CD14-positive monocyte (primary cell): Measurements from ENCODE around the gene USP47. TPM values are rescaled to one million over a fixed set of nuclear protein-coding genes. Genes with fewer than 3 reads are reported as not detected.

Experiments
- DNase-seq, 3 donors: peaks; one replicate each; pipeline ENCODE4 v3.0.0-alpha.2; 2011 to 2022
- H2AFZ ChIP-seq: 2 replicates; pipeline ENCODE4 v1.6.0; 2012; ENCODE audit warnings: mild to moderate bottlenecking, low read depth, low read length, inconsistent platforms; ENCODE audit not compliant: insufficient read depth, poor library complexity, severe bottlenecking
- H3K27ac ChIP-seq, 2 donors: 1 replicate in 1 of 2; 2 replicates in 1 of 2; pipeline ENCODE4 v1.5.1; 2012 to 2013; ENCODE audit warnings: low read length in 2 of 2, control low read depth in 1 of 2, inconsistent platforms in 1 of 2, low read depth in 1 of 2, mild to moderate bottlenecking in 1 of 2
- H3K27me3 ChIP-seq, 2 donors: one replicate each; pipeline versions ENCODE4 v1.6.0 to v1.6.1; 2011 to 2013; ENCODE audit warnings: low read length in 2 of 2; ENCODE audit not compliant: control insufficient read depth in 2 of 2, insufficient read depth in 2 of 2
- H3K36me3 ChIP-seq, 2 donors: replicated peaks in 1 of 2; 1 replicate in 1 of 2; 2 replicates in 1 of 2; pipeline versions ENCODE4 v1.5.1 to v1.6.1; 2012 to 2013; ENCODE audit warnings: low read length in 2 of 2, control low read depth in 1 of 2, inconsistent platforms in 1 of 2, mild to moderate bottlenecking in 1 of 2; ENCODE audit not compliant: insufficient read depth in 2 of 2, control insufficient read depth in 1 of 2
- H3K4me1 ChIP-seq, 2 donors: 1 replicate in 1 of 2; 2 replicates in 1 of 2; pipeline versions ENCODE4 v1.5.1 to v1.6.1; 2012 to 2013; ENCODE audit warnings: low read length in 2 of 2, control low read depth in 1 of 2, inconsistent platforms in 1 of 2, mild to moderate bottlenecking in 1 of 2, moderate library complexity in 1 of 2; ENCODE audit not compliant: insufficient read depth in 2 of 2, control insufficient read depth in 1 of 2
- H3K4me2 ChIP-seq: replicated peaks from 2 replicates; pipeline ENCODE3; 2012; ENCODE audit warnings: low read length, moderate library complexity, mild to moderate bottlenecking; ENCODE audit not compliant: poor library complexity, severe bottlenecking; ENCODE audit errors: extremely low read depth
- H3K4me3 ChIP-seq, 3 experiments: fragments of 200-600 bp in 1 of 3; sonication (generic) in 1 of 3; replicated peaks in 1 of 3; 1 replicate in 2 of 3; 2 replicates in 1 of 3; pipeline ENCODE4 v1.5.1; 2011 to 2013; ENCODE audit warnings: low read length in 3 of 3, mild to moderate bottlenecking in 3 of 3, control low read depth in 2 of 3, low read depth in 2 of 3, inconsistent platforms in 1 of 3, moderate library complexity in 1 of 3
- H3K79me2 ChIP-seq: 2 replicates; pipeline ENCODE4 v1.6.0; 2012; ENCODE audit warnings: mild to moderate bottlenecking, control low read depth, inconsistent platforms, low read length, moderate library complexity; ENCODE audit not compliant: insufficient read depth
- H3K9ac ChIP-seq: 2 replicates; pipeline ENCODE4 v1.6.0; 2017; ENCODE audit warnings: low read length, mild to moderate bottlenecking; ENCODE audit not compliant: insufficient read depth, poor library complexity, severe bottlenecking
- H3K9me3 ChIP-seq, 2 donors: replicated peaks in 1 of 2; 1 replicate in 1 of 2; 2 replicates in 1 of 2; pipeline versions ENCODE4 v1.5.1 to v1.6.1; 2012 to 2013; ENCODE audit warnings: low read length in 2 of 2, control low read depth in 1 of 2; ENCODE audit not compliant: control insufficient read depth in 1 of 2, insufficient read depth in 1 of 2
- H4K20me1 ChIP-seq: 2 replicates; pipeline ENCODE4 v1.6.0; 2012; ENCODE audit warnings: mild to moderate bottlenecking, low read length, control low read depth, moderate library complexity; ENCODE audit not compliant: insufficient read depth
- H3K27ac Mint-ChIP-seq, 7 donors: one replicate each; pipeline ENCODE4 v1.8.0; 2020; ENCODE audit warnings: mild to moderate bottlenecking in 7 of 7, mixed read lengths in 7 of 7, moderate library complexity in 6 of 7, inconsistent platforms in 2 of 7
- H3K27me3 Mint-ChIP-seq, 3 donors: one replicate each; pipeline ENCODE4 v1.8.0; 2021 to 2022; ENCODE audit warnings: low read depth in 3 of 3, mild to moderate bottlenecking in 3 of 3, mixed read lengths in 3 of 3, moderate library complexity in 3 of 3, inconsistent platforms in 1 of 3
- H3K36me3 Mint-ChIP-seq, 2 donors: one replicate each; pipeline ENCODE4 v1.8.0; 2020; ENCODE audit warnings: mixed read lengths in 2 of 2, inconsistent platforms in 1 of 2, mild to moderate bottlenecking in 1 of 2
- H3K4me1 Mint-ChIP-seq: one replicate; pipeline ENCODE4 v1.8.0; 2020; ENCODE audit warnings: mild to moderate bottlenecking, mixed read lengths
- H3K4me3 Mint-ChIP-seq, 2 donors: one replicate each; pipeline ENCODE4 v1.8.0; 2020; ENCODE audit warnings: mild to moderate bottlenecking in 2 of 2, mixed read lengths in 2 of 2, moderate library complexity in 1 of 2
- H3K9me3 Mint-ChIP-seq, 7 donors: one replicate each; pipeline ENCODE4 v1.8.0; 2020 to 2022; ENCODE audit warnings: mixed read lengths in 7 of 7, mild to moderate bottlenecking in 6 of 7, moderate library complexity in 6 of 7, inconsistent platforms in 2 of 7
- CTCF ChIP-seq: fragments of 200-600 bp; IDR thresholded peaks from one replicate; pipeline ENCODE4 v1.8.0; 2022; ENCODE audit warnings: antibody characterized with exemption, mild to moderate bottlenecking
- WGBS: methylation state at CpG from one replicate; pipeline ENCODE4 v1.1.5; 2013; ENCODE audit warnings: missing lambda C conversion rate; ENCODE audit not compliant: insufficient coverage; 5-methylcytosine and 5-hydroxymethylcytosine counted together
- intact Hi-C, 2 donors: fragments of 100-400 bp; cut with micrococcal nuclease; formaldehyde crosslinking; loops; one replicate each; pipeline versions ENCODE4 v1.15.0 to v1.15.1; 2023
- polyA plus RNA-seq, 3 donors: library from polyadenylated mRNA; depleted of rRNA in 1 of 3; unstranded in 2 of 3; stranded (reverse) in 1 of 3; fragments of 300-500 nt in 2 of 3; fragments of >200 nt in 1 of 3; fragmentation: Illumina TruSeq in 2 of 3; gene quantifications; 1 replicate in 2 of 3; 2 replicates in 1 of 3; pipeline ENCODE4 v1.2.3, GENCODE V29; 2012 to 2021

The USP47 gene
- polyA plus RNA-seq, 3 donors = 8.1 to 17.5 (median 10.5) TPM

GRCh38 chr11:11995601-11996000 lies 153.8 kb downstream of the USP47 start:
- no peak overlapping the region for H3K27ac ChIP-seq
- WGBS = 83% methylated on average over 5 of the region's 6 CpGs
- H3K36me3 Mint-ChIP-seq = no peaks in the 10 kb centered on the region

GRCh38 chr11:11996321-11997048 lies 154.7 kb downstream of the USP47 start:
- H3K27me3 Mint-ChIP-seq = peaks cover 5 to 17% (median 12%) of the 10 kb centered on the region in 3 donors
- Histone ChIP-seq H2AFZ (no peak overlapping the region), H3K9me3 (no peaks in the 10 kb centered on the region), H3K4me3 (no peak overlapping the region), H3K79me2 (no peaks in the 10 kb centered on the region), H3K9ac (no peak overlapping the region), H3K27me3 (peaks cover 2 to 4% of the 10 kb centered on the region in 2 donors), H3K4me2 (no peak overlapping the region), H3K36me3 (no peaks in the 10 kb centered on the region), H4K20me1 (no peaks in the 10 kb centered on the region), H3K27ac (no peak overlapping the region), H3K4me1 (peaks cover 0 to 8% of the 10 kb centered on the region in 2 donors)
- no peak for TF ChIP-seq CTCF
- H3K4me3 Mint-ChIP-seq = no peak overlapping the region
- peaks cover 14% of the 10 kb centered on the region for H3K4me1 Mint-ChIP-seq
- no peak for DNase-seq
- peaks cover 0 to 2% (median 0%) of the 10 kb centered on the region in 7 donors for H3K9me3 Mint-ChIP-seq
- H3K36me3 Mint-ChIP-seq = no peaks in the 10 kb centered on the region
- H3K27ac Mint-ChIP-seq = no peak overlapping the region
- 100% methylated on average over 6 of the region's 11 CpGs for WGBS
- intact Hi-C loops = no loop called here

More at GRCh38 chr11:11995601-11996000, 153.8 kb downstream of the USP47 start:
- Histone ChIP-seq H3K4me1 (peaks cover 0 to 8% of the 10 kb centered on the region in 2 donors), H3K4me2 (no peak overlapping the region), H3K27me3 (peaks cover 0 to 2% of the 10 kb centered on the region in 2 donors), H3K4me3 (no peak overlapping the region), H3K36me3 (no peaks in the 10 kb centered on the region), H3K9ac (no peak overlapping the region), H3K79me2 (no peaks in the 10 kb centered on the region), H2AFZ (no peak overlapping the region), H4K20me1 (no peaks in the 10 kb centered on the region), H3K9me3 (no peaks in the 10 kb centered on the region)
- H3K27ac Mint-ChIP-seq = no peak overlapping the region
- H3K4me3 Mint-ChIP-seq = no peak overlapping the region
- H3K4me1 Mint-ChIP-seq = peaks cover 14% of the 10 kb centered on the region
- intact Hi-C loops = no loop called here
- peaks cover 3 to 15% (median 12%) of the 10 kb centered on the region in 3 donors for H3K27me3 Mint-ChIP-seq
- no peak for TF ChIP-seq CTCF
- peaks cover 0 to 3% (median 0%) of the 10 kb centered on the region in 7 donors for H3K9me3 Mint-ChIP-seq
- no peak for DNase-seq
